NCI-H2227 treated with DMSO at 0.1 percent for 48 hours (cell line): Measurements from ENCODE around the gene ATP6V0A1.
"Not testable (repeated sequence)": the region's sequence is repeated elsewhere in the genome, so short reads cannot be mapped to it uniquely, and the experiment has no call there.

Experiments
- DNase-seq: peaks from one replicate; lab custom pipeline; 2025; lab: John Stamatoyannopoulos, UW

Gene ATP6V0A1

GRCh38 chr17:42541041-42541833, 82.6 kb downstream of the ATP6V0A1 start:
- DNase-seq: no peak

- no peak for DNase-seq
Measured at GRCh38 chr17:42543190-42544079, 84.8 kb downstream of the ATP6V0A1 start.

GRCh38 chr17:42544874-42545283, 86.2 kb downstream of the ATP6V0A1 start:
- no peak for DNase-seq

GRCh38 chr17:42545755-42546505, 87.3 kb downstream of the ATP6V0A1 start:
- DNase-seq: not testable (repeated sequence)

- DNase-seq: no peak
Measured at GRCh38 chr17:42547001-42547461, 88.4 kb downstream of the ATP6V0A1 start.

GRCh38 chr17:42547698-42548069, 89.0 kb downstream of the ATP6V0A1 start:
- no peak for DNase-seq

GRCh38 chr17:42548070-42548837, 89.6 kb downstream of the ATP6V0A1 start:
- no peak for DNase-seq

GRCh38 chr17:42548993-42549755, 90.5 kb downstream of the ATP6V0A1 start:
- no peak for DNase-seq

- not testable (repeated sequence) for DNase-seq
Measured at GRCh38 chr17:42552736-42553135, 94.1 kb downstream of the ATP6V0A1 start, which contains the start of gene HSD17B1. HSD17B1 (plus strand) TSS chr17:42552923; CDS start chr17:42552934, 11 bp downstream.

GRCh38 chr17:42553161-42553818, 94.6 kb downstream of the ATP6V0A1 start:
- DNase-seq: no peak

- DNase-seq: no peak
Measured at GRCh38 chr17:42553866-42554249, 95.2 kb downstream of the ATP6V0A1 start.

GRCh38 chr17:42554250-42555121, 95.8 kb downstream of the ATP6V0A1 start:
- peak; percentile 83 for DNase-seq

- DNase-seq: no peak
Measured at GRCh38 chr17:42555122-42555622, 96.5 kb downstream of the ATP6V0A1 start.

- not testable (repeated sequence) for DNase-seq
Measured at GRCh38 chr17:42555961-42556617, 97.4 kb downstream of the ATP6V0A1 start.

GRCh38 chr17:42559075-42559474, 100.4 kb downstream of the ATP6V0A1 start:
- DNase-seq: no peak

GRCh38 chr17:42560246-42560645, 101.6 kb downstream of the ATP6V0A1 start:
- DNase-seq: no peak

- DNase-seq: peak; percentile 95
Measured at GRCh38 chr17:42561897-42562387, 103.3 kb downstream of the ATP6V0A1 start, which contains the start of gene COASY. COASY (plus strand) TSS chr17:42562148; CDS start chr17:42562623, 475 bp downstream.
